OCI-LY3 (cell line): ENCODE measurements around the gene FBXL4.

Source experiments
- H2AFZ ChIP-seq: fragments of 200-600, 300-600 bp; shearing (Covaris generic); 2 replicates; pipeline ENCODE4 v1.6.0; 2014; ENCODE audit warnings: antibody characterized with exemption, low read depth, low read length
- H3K27ac ChIP-seq: fragments of 200-600, 300-600 bp; sonication (generic); 2 replicates; pipeline ENCODE4 v1.5.1; 2014; ENCODE audit warnings: mild to moderate bottlenecking, low read length, moderate library complexity, mixed read lengths
- H3K27me3 ChIP-seq: fragments of 200-600, 300-600 bp; sonication (generic); 2 replicates; pipeline ENCODE4 v1.6.1; 2014; ENCODE audit warnings: low read depth, low read length, mixed read lengths
- H3K36me3 ChIP-seq: fragments of 200-600, 300-600 bp; sonication (generic); replicated peaks from 2 replicates; pipeline ENCODE3; 2014; ENCODE audit warnings: low read depth, low read length, mixed read lengths
- H3K4me1 ChIP-seq: fragments of 300-600, 200-600 bp; sonication (generic); 2 replicates; pipeline ENCODE4 v1.6.1; 2014; ENCODE audit warnings: low read length, mixed read lengths
- H3K4me2 ChIP-seq: fragments of 200-600, 300-600 bp; sonication (generic); 2 replicates; pipeline ENCODE4 v1.6.1; 2014; ENCODE audit warnings: low read length, mixed read lengths
- H3K4me3 ChIP-seq: fragments of 300-600, 200-600 bp; sonication (generic); 2 replicates; pipeline ENCODE4 v1.5.1; 2014; ENCODE audit warnings: antibody characterized with exemption, mild to moderate bottlenecking, low read length, moderate library complexity
- H3K79me2 ChIP-seq: fragments of 300-600, 200-600 bp; shearing (Covaris generic); 2 replicates; pipeline ENCODE4 v1.6.1; 2014; ENCODE audit warnings: mild to moderate bottlenecking, low read length, mixed read lengths
- H3K9ac ChIP-seq: fragments of 300-600, 200-600 bp; shearing (Covaris generic); 2 replicates; pipeline ENCODE4 v1.6.0; 2014; ENCODE audit warnings: mild to moderate bottlenecking, low read length, moderate library complexity
- H3K9me3 ChIP-seq: fragments of 200-600, 300-600 bp; shearing (Covaris generic); 2 replicates; pipeline ENCODE4 v1.6.1; 2014; ENCODE audit warnings: low read length, mixed read lengths; ENCODE audit not compliant: insufficient read depth
- H4K20me1 ChIP-seq: fragments of 200-600, 300-600 bp; sonication (generic); 2 replicates; pipeline ENCODE4 v1.6.1; 2016; ENCODE audit warnings: low read length, mixed read lengths; ENCODE audit not compliant: insufficient read depth
- EZH2phosphoT487 ChIP-seq: fragments of 200-600 bp; shearing (Covaris generic); IDR thresholded peaks from 2 replicates; pipeline ENCODE4 v1.6.1; 2018; ENCODE audit warnings: antibody characterized with exemption, mixed run types, low read depth
- TF ChIP-seq, protein P1 (sequence below): fragments of 200-600, 300-600 bp; sonication (generic); IDR thresholded peaks from 2 replicates; pipeline ENCODE4 v1.5.1; 2014; ENCODE audit warnings: antibody characterized with exemption, low read length, low read depth

The FBXL4 gene

GRCh38 chr6:98959631-98960030 lies 11.9 kb upstream of the FBXL4 start:
- Histone ChIP-seq H3K27me3 (no peaks in the 10 kb centered on the region), H3K36me3 (no peaks in the 10 kb centered on the region), H3K79me2 (no peaks in the 10 kb centered on the region), H3K4me2 (no peak overlapping the region), H3K9ac (no peak overlapping the region), H4K20me1 (no peaks in the 10 kb centered on the region), H2AFZ (no peak overlapping the region), H3K4me1 (no peaks in the 10 kb centered on the region), H3K9me3 (no peaks in the 10 kb centered on the region), H3K4me3 (no peak overlapping the region), H3K27ac (no peak overlapping the region)
- TF ChIP-seq EZH2phosphoT487 = no peak
- TF ChIP-seq, protein P1, sequence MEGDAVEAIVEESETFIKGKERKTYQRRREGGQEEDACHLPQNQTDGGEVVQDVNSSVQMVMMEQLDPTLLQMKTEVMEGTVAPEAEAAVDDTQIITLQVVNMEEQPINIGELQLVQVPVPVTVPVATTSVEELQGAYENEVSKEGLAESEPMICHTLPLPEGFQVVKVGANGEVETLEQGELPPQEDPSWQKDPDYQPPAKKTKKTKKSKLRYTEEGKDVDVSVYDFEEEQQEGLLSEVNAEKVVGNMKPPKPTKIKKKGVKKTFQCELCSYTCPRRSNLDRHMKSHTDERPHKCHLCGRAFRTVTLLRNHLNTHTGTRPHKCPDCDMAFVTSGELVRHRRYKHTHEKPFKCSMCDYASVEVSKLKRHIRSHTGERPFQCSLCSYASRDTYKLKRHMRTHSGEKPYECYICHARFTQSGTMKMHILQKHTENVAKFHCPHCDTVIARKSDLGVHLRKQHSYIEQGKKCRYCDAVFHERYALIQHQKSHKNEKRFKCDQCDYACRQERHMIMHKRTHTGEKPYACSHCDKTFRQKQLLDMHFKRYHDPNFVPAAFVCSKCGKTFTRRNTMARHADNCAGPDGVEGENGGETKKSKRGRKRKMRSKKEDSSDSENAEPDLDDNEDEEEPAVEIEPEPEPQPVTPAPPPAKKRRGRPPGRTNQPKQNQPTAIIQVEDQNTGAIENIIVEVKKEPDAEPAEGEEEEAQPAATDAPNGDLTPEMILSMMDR = no peak

- no peaks in the 10 kb centered on the region for H3K79me2 ChIP-seq
- H2AFZ ChIP-seq = no peak overlapping the region
- no peaks in the 10 kb centered on the region for H4K20me1 ChIP-seq
- H3K9ac ChIP-seq = no peak overlapping the region
- no peak overlapping the region for H3K4me3 ChIP-seq
- H3K4me2 ChIP-seq = no peak overlapping the region
- no peaks in the 10 kb centered on the region for H3K9me3 ChIP-seq
- H3K36me3 ChIP-seq = no peaks in the 10 kb centered on the region
- H3K4me1 ChIP-seq = no peaks in the 10 kb centered on the region
- TF ChIP-seq EZH2phosphoT487 = no peak
- TF ChIP-seq, protein P1 = no peak
- H3K27ac ChIP-seq = no peak overlapping the region
- H3K27me3 ChIP-seq = no peaks in the 10 kb centered on the region
These were observed 11.0 kb upstream of the FBXL4 start for GRCh38 chr6:98958776-98959175.

DNA sequence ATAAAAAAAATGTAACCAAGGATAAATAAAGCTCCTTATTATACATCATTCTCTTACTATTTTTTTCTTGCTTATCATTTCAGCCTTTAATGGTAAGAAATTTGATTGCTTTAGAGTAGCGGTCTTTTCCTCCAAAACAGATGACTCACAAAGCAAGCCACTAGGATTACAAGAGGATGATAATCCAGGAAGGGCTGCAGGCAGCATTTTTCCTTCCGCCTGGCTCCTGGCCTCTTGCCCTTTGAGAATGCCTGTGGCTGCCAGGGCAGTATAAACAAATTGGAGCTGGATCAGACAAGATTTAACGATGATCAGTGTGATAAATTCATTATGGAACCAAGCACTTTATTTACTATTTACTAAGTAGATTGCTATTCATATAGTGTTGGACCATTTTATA lies 9.7 kb upstream of the FBXL4 start:
- H3K27me3 ChIP-seq = no peaks in the 10 kb centered on the region
- H3K9ac ChIP-seq = no peak overlapping the region
- no peaks in the 10 kb centered on the region for H3K79me2 ChIP-seq
- H4K20me1 ChIP-seq = no peaks in the 10 kb centered on the region
- H3K9me3 ChIP-seq = no peaks in the 10 kb centered on the region
- H3K4me1 ChIP-seq = no peaks in the 10 kb centered on the region
- H3K4me3 ChIP-seq = no peak overlapping the region
- H3K4me2 ChIP-seq = no peak overlapping the region
- H3K27ac ChIP-seq = no peak overlapping the region
- TF ChIP-seq EZH2phosphoT487 = no peak
- TF ChIP-seq, protein P1 = no peak
- H3K36me3 ChIP-seq = no peaks in the 10 kb centered on the region
- H2AFZ ChIP-seq = no peak overlapping the region

GRCh38 chr6:98949589-98949988 lies 1.8 kb upstream of the FBXL4 start:
- Histone ChIP-seq H3K36me3 (peaks cover 2% of the 10 kb centered on the region), H3K9me3 (no peaks in the 10 kb centered on the region), H3K4me1 (peaks cover 14% of the 10 kb centered on the region), H3K27me3 (no peaks in the 10 kb centered on the region), H3K4me2 (no peak overlapping the region), H4K20me1 (no peaks in the 10 kb centered on the region), H2AFZ (no peak overlapping the region), H3K27ac (no peak overlapping the region), H3K4me3 (no peak overlapping the region), H3K9ac (no peak overlapping the region), H3K79me2 (peaks cover 28% of the 10 kb centered on the region)
- TF ChIP-seq EZH2phosphoT487 = no peak
- TF ChIP-seq, protein P1 = no peak
